NCI-H526 (cell line): ENCODE measurements around the gene IQCE.

Experiments used
- DNase-seq, 2 experiments: peaks; one replicate each; lab custom pipeline; 2025; lab: John Stamatoyannopoulos, UW

Gene IQCE

DNA sequence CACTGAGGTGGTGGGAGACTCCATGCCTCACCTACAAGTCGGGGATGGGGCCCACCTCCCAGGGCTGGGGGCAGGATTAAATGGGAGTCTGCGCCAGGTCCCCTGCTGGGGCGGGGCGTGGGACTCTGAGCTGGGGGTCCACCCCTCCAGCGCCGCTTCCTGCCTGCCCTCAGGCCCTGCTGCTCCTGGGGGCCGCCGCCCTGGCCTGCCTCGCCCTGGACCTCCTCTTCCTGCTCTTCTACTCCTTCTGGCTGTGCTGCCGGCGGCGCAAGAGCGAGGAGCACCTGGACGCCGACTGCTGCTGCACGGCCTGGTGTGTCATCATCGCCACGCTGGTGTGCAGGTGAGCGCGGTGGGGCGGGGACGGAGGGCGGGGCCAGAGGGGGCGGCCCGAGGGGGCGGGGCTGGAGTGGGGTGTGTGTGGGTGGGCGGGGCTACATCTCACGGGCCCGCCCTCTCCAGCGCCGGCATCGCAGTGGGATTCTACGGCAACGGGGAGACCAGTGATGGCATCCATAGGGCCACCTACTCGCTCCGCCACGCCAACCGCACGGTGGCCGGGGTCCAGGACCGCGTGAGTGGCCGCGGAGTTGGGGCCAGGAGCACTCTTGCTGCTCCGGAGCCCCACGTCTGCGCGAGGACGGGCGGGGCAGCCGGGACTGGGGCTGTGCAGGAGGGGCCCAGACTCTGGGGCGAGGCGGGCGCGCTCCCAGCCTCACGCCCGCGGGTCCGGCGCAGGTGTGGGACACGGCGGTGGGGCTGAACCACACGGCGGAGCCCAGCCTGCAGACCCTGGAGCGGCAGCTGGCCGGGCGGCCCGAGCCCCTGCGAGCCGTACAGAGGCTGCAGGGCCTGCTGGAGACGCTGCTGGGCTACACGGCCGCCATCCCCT lies 88.1 kb downstream of the IQCE start:
- DNase-seq = peak in 1 of 2 experiments; percentile 54

DNA sequence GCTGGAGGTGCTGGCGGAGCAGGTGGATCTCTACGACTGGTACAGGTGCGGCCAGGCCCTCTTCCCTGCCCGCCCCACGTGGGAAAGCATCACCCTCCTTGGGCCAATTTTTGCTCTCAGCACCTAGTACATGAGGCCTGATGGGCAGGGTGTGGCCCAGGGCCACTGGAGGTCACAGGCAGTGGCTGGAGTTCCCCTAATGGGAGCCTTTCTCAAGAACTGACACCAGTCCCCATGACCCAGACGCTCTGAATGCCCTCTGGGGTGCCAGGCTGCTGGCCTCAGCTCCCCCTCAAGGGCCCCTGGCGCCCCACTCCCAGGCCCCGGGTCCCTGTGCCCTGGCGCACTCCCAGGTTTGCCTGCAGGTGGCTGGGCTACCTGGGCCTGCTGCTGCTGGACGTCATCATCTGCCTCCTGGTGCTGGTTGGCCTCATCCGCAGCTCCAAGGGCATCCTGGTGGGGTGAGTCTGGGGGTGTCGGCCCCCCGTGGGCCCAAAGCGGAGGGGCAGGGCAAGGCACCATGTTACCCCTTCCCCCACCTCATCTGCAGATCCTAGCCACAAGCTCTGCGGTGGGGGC lies 88.9 kb downstream of the IQCE start:
- DNase-seq = no peak

DNA sequence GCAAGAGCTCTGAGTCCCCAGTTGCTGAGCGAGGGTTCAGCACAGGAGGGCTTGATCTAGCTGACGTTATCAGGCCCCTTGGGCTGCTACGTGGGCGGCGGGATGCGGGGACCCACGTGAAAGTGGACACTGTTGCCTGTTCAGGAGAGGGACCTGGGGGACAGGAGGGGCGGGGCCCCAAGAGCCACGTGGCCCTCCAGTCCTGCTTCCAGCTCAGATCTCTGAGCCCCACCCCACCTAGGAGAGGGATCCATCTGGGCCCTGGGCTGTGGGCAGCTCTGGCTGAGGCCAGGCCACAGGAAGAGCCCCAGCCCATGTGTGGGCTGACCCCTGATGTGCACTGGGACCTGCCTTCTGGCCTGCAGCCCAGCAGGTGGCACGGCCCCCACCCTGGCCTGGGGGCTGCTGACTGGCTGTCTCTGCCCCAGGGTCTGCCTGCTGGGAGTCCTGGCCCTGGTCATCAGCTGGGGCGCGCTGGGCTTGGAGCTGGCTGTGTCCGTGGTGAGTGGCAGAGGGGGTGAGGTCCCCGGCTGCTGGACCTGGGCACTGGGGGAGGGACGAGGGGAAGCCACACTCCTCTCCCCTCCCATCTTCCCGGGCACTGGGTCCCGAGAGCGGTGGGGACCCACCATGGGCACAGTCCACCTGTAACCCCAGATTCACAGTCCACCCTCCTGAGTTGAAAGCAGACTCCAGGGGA lies 90.5 kb downstream of the IQCE start:
- no peak for DNase-seq

DNA sequence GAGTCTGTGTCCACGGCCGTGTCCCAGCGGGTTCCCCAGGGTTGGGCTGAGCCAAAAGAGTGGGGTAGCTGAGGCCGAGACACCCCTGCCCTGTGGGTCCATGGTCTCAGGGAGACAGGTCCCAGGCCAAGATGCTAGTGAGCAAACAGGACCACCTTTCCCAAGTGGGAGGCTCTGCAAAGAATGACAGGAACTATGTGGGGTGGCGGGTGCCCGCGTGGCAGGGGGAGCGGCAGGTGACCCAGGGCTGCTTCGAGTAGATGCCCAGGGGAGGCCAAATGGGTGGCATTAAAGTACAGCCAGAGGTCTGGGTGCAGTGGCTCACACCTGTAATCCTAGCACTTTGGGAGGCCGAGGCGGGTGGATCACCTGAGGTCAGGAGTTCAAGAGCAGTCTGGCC lies 91.2 kb downstream of the IQCE start:
- no peak for DNase-seq

DNA sequence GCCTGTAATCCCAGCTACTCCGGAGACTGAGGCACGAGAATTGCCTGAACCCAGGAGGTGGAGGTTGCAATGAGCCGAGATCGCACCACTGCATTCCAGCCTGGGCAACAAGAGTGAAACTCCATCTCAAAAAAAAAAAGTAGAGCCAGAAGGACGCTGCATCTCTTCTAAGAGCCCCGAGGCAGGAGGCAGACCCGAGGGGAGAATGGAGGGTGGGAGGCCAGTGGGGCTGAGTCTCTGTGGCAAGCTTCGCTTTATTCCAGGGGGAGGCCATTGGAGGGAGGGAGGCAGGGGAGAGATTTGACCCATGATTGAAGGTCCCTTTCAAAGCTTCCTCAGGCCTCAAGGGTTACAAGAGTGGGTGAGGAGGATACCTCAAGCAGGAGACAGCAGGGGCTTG lies 91.7 kb downstream of the IQCE start:
- no peak for DNase-seq

DNA sequence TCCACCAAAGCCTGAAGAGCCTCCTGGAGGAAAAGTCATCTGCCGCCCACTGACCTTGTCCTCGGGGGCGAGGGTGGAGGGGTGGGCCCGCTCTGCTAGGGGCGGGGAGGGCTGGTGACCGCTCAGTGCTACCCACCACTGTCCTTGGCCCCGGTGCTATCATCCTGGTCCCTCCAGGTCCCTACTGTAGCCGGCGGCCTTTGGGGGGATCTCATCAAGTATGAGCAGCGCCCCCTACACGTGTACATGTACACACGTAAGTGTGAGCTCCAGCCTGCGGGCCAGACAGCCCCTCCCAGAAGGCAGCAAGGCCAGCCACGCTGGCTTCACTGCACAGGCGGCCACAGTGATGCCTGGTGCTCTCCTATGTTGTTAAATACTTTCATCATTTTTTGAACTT lies 92.6 kb downstream of the IQCE start:
- DNase-seq = peak in 1 of 2 experiments; percentile 59

DNA sequence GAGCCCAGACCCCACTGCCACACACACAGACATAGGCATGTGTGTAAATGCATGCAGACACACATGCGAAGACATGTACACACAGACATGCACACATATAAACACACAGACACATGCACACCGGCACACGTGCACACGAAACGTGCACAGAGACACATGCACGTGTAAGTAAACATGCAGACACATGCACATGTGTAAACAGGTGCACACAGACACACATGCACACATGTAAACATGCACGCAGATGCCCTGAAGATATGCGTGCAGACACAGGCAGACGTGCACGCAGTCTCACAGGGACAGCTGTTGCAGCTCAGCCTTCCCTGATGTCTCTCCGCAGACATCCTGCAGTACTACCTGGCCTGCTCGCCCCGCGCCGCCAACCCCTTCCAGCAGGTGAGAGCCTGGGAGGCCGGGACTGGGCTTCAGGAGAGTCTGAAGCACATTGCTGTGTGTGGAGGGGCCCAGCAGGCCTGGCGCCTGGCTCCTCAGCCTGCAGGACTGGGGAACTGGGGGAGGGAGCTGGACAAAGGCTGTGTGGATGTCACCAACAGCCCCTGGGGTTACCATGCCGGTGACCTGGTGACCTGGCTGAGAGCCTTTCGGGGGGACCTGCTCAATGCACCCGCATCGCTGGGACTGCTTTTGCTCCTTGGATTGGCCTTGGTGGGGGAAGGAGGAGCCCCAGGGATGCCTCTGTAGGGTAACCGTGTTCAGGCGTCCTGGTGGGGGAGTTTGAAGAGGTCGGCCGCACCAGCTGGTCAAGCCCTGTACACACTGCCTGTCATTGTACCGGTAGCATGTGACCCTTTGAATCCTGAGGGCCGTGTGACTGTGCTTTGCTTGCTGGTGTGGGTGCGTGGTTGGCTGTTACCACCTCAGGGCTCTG lies 93.3 kb downstream of the IQCE start:
- DNase-seq = no peak

DNA sequence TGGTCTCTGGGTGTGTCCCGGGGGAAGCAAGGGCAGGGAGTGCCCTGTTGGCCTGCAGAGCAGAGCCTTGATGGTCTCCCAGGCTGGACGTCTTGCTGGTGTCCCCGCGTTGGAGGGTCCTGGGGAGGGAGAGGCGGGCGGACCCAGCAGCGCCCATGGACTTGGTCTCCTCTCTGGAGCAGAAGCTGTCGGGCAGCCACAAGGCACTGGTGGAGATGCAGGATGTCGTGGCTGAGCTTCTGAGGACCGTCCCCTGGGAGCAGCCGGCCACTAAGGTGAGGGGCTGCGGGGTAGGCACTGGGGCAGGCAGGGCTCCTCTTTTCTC lies 93.9 kb downstream of the IQCE start:
- no peak for DNase-seq

DNA sequence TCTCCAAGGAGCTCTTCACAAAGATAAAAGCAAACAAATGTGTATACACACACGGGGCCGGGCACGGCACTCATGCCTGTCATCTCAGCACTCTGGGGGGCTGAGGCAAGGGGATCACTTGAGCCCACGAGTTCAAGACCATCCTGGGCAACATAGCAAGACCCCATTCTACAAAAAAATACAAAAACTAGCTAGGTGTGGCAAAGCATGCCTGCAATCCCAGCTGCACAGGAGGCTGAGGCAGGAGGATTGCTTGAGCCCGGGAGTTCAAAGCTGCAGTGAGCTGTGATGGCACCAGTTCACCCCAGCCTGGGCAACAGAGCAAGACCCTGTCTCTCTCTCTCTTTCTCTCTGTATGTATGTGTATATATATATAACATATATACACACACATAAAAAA lies 95.3 kb downstream of the IQCE start:
- no peak for DNase-seq

DNA sequence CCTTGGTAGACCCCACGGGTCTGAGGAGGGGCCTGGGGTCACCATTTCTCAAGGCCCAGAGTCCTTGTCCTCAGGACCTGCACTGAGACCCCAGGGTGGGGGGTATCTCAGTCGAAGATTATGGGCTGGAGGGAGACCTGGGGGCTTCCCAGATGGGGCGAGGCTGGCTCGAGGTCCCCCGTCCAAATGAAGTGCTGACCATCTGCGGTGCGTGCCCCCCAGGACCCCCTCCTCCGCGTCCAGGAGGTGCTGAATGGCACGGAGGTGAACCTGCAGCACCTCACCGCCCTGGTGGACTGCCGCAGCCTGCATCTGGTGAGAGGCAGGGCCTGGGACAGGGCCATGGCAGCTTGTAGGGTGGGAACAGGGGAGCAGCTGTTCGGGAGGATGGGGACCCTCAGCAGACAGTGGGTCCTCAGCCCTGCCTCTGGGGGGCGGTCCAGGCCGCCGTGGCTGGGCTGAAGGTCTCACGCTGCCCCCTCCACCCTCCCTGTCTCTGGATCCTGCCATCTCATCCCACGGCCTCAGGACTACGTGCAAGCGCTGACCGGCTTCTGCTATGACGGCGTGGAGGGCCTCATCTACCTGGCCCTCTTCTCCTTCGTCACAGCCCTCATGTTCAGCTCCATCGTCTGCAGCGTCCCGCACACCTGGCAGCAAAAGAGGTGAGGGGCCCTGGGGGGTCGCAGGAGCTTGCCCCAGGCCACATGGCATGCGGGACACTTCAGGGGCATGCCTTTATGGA lies 97.3 kb downstream of the IQCE start:
- DNase-seq = no peak

DNA sequence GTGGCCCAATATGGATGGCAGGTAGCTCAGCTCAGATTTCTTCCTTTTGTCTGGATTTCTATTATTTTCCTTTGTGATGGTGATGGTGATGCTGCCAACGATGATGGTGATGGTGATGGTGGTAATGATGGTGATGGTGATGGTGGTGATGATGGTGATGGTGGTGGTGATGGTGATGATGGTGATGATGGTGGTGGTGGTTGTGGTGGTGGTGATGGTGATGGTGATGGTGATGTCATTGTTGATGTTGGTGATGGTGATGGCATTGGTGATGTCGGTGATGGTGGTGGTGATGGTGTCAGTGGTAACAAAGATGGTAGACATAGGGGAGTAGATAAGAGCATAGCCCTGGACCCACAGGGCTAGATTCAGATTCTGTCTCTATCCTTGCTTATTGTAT lies 98.4 kb downstream of the IQCE start:
- no peak for DNase-seq

DNA sequence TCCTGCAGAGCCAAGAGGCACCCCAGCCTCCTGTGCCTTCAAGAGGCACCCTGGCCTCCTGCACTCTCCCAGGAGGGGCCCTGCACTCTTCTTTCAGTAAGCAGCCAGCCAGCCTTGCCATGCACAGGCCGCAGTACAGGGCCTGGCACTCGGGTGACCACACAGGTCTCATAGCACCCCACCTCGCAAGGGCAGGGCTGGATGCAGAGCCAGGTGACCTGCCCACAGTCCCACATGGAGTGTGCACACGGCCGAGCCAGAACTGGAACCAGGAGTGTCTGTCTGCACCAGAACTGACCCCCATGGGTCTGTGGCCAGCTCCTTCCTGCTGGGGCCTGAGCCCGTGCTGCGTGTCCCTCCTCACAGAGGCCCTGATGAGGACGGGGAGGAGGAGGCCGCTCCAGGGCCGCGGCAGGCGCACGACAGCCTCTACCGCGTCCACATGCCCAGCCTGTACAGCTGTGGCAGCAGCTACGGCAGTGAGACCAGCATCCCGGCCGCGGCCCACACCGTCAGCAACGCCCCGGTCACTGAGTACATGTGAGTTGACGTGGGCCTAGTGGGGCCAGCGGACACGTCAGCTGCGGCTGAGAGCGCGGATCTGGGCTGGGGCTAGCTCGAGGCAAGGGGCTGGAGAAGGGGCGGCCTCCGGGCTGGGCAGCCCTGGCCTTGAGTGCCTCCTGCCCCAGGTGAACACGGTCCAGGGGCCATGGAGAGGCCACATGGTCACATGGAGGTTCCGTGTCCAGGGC lies 99.3 kb downstream of the IQCE start:
- DNase-seq = no peak

DNA sequence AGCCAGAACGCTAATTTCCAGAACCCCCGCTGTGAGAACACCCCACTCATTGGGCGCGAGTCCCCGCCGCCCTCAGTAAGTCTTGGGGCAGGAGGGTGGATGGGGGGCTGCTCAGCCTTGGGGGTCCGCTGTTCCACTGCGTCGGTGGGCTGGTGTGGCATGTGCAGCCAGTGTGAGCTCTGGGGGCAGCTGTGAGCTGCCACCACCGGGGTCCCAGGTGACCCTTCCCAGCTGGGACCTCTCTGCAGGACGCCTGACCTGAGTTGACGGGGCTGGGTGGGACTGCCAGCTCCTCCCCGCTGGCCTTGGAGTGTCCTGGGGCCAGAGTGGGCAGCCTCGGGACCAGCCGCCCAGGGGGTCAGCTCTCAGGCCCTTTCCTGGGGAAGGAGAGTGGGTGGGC lies 100.2 kb downstream of the IQCE start:
- no peak for DNase-seq

DNA sequence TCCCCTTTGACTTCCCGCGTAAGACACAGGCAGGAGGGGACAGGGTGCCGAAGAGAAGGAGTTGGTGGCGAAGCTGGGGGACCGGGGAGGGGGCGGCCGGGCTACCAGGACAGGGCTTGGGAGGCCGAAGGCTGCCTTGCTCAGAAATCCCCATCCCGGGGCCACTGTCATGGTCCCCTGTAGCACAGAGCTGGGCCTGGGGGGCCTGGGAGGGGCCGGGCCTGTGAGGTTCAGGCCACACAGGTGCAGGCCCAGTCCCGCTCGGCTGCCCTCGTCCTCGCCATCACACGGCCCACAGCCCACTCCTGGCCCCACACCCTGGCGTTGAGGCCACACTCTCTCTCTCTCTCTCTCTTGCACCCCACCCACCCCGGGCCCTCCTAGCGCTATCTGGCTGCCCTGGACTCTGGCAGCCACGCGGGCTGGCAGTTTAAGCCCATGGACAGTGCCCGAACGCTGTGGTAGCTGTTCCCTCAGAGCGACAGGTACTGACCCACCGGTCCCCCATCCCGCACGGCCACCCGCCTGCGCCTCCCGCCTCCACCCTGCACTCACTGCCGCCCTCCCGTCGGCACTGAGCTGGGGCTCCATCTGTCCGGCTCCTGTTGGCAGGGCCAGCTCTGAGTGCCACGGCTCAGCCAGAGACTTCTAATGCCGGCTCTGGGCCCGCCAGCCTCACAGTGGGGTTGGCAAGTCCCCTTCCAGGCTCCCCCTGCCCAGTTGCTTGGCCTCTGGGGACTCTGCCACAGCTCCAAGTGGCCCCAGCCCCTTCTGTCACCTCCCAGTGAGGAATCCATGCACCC lies 101.0 kb downstream of the IQCE start:
- DNase-seq = no peak

DNA sequence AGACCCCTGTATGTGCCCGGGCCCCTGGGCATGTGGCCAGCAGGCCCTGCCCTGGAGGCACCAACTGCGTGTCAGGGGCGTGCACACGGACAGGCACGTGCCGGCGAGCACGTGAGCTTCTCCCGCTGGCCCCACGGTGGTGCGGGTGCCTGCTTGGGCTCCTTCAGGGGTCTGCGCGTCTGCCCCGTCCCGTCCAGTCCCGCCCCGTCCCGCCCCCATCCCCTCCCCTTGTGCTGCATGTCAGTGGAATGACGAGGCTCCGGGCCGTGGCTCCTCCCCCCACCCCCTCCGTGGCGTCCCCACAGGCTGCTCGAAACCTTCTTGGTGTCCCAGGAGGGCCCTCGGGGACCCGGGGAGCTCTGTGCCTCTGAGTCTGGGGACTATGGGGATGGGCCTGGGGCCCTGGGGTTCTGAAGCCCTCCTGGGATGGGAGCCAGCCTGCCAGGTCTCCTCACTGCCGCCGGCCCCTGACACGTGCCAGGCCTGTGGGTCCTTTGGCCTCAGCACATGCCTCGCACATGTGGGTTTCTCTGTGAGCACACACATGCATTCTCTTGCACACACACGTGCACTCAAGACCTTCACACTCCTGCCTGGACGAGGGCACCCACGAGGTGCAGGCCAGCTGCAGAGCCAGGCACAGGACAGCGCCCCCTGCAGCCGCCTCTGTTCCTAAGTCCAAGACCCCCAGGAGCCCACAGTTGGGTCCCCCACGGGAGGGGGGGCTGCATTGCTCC lies 101.7 kb downstream of the IQCE start:
- DNase-seq = no peak

DNA sequence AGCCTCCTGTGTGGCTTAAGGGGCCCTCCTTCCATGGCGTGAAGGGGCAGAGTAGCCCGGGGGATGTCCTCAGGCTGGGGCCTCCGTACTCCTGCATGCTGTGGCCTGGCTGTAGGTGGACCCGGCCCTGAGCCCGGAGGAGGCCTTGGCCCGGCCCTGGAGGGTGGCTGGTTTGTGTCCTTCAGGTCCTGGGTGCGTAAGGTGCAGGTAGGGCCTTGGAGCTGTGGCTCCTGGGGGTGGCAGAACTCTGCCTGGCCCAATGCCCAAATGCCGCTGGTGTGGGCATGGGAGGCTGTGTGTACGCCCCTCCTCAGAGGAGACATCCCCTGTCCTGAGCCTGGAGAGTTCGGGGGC lies 102.3 kb downstream of the IQCE start:
- DNase-seq = no peak

DNA sequence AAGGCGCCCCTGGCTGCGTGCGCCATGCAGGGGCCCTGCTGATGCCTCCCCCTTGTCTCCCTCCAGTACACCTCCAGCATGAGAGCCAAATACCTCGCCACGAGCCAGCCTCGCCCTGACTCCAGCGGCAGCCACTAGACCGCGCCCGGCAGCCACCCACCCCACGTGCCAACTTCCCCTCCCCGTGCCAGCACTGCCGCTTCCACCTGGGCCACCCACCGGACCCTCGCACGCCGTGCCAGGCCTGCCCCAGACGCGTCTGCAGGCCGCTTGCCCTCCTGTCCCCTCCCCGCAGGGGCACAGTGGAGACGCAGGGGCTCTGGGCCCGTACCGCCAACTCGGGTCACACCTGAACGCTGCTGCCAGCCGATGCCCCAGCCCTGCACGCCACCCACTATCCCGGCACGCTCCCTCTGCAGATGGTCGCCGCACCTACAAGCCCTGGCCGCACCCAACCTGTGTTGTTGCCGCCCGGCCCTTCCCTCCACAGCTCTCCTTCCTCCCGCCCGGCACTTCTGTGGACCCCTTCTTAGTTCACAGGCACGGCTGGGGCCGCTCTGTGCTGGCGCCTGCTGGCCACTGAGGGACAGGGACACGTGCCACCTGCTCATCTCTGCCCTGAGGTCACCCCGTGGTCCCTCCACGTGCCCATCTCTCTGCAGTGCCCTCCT lies 103.0 kb downstream of the IQCE start:
- DNase-seq = no peak

DNA sequence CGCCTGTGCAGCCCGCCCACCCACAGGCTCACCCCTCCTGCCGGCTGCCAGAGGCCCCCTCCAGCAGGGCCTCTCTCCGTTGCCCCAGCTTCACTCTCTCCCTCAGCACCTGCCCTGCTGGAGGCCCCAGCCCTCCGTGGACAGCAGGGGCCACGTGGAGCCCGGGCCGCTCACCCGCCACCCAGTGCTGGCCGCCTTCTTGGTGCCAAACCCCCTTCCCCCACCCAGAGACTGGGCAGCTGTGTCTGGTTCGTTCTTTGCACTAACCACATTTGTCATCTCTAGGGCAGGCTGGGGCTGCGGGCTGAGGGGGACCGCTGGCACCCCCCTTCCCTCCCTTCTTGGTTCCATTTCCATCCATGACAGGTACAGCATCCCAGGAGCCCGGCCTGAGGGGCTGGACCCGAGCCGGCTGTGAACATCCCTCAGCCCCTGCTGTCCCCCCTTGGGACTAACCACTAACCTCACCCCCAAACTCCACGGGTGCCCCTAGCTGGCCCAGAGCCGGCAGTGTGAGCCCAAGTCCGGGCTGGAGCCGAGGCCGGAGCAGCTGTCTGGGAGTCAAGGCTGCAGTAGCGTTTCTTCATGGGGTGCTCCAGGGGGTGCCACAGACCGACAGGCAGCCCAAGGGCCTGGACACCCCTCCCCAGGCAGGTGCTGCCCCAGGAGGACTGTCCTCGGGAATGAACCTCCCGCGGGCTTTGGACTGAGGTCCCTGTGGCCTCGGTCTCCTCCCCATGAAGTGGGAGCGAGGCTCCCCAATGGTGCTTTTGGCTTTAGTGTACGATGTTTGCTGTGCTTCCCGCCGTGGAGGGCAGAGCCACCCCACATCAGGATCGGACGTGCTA lies 103.7 kb downstream of the IQCE start:
- no peak for DNase-seq
